DND-41 (cell line): ENCODE measurements around the gene EFCAB13.
A peak's percentile ranks its signal among the peaks of the same experiment; 100 is the strongest.

ENCODE experiments used
- EZH2 ChIP-seq: IDR thresholded peaks from 3 replicates; pipeline ENCODE4 v1.6.1; 2012; ENCODE audit warnings: borderline replicate concordance, low read depth, mild to moderate bottlenecking, moderate library complexity, low read length, inconsistent platforms; ENCODE audit not compliant: severe bottlenecking
- TF ChIP-seq, protein P1 (sequence below): IDR thresholded peaks from 2 replicates; pipeline ENCODE4 v1.5.1; 2012; ENCODE audit warnings: borderline replicate concordance, low read length, moderate library complexity, mild to moderate bottlenecking; ENCODE audit not compliant: poor library complexity, severe bottlenecking; ENCODE audit errors: extremely low read depth

DNA sequence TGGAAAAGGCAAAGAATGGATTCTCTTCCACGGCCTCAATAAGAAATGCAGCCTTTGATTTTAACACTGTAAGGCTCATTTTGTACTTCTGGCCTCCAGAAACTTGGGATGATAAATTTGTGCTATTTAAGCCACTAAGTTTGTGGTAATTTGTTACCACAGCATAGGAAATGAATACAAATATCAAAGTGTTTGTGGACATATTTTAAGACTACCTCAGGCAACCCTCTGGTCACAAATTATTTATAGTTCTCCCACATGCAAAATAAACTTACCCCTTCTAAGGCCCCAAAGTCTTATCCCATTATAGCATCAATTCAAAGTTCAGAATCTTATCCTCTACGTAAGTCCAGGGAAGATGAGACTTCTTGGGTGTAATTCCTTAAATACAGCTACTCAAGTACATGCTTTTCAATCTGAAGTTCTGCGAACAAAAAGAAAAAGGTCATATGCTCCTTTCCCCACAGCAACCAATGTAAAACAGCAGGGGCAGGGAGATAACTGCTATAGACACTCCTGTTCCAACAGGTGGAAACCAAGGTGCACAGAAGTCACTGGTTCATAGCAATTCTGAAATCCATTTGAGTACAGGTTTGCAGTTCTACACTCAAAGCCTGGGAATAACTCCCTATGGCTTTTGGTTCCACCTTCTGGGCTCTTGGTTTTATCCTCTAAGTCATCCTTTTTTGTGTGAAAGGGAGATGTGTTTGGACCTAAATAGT, 5.4 kb upstream of the EFCAB13 start:
- TF ChIP-seq EZH2: no peak
- TF ChIP-seq, protein P1, sequence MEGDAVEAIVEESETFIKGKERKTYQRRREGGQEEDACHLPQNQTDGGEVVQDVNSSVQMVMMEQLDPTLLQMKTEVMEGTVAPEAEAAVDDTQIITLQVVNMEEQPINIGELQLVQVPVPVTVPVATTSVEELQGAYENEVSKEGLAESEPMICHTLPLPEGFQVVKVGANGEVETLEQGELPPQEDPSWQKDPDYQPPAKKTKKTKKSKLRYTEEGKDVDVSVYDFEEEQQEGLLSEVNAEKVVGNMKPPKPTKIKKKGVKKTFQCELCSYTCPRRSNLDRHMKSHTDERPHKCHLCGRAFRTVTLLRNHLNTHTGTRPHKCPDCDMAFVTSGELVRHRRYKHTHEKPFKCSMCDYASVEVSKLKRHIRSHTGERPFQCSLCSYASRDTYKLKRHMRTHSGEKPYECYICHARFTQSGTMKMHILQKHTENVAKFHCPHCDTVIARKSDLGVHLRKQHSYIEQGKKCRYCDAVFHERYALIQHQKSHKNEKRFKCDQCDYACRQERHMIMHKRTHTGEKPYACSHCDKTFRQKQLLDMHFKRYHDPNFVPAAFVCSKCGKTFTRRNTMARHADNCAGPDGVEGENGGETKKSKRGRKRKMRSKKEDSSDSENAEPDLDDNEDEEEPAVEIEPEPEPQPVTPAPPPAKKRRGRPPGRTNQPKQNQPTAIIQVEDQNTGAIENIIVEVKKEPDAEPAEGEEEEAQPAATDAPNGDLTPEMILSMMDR: peak; percentile 20
